ENCODE results near the gene MICU1. TPM values are rescaled to one million over a fixed set of nuclear protein-coding genes. Genes with fewer than 3 reads are reported as not detected.

The MICU1 gene
- total and polyA plus RNA-seq, 2 of the 13 experiments (the other 11 are each of a cell fraction or from before 2014, with no cell fraction given) = 32.5 to 56.1 TPM

DNA sequence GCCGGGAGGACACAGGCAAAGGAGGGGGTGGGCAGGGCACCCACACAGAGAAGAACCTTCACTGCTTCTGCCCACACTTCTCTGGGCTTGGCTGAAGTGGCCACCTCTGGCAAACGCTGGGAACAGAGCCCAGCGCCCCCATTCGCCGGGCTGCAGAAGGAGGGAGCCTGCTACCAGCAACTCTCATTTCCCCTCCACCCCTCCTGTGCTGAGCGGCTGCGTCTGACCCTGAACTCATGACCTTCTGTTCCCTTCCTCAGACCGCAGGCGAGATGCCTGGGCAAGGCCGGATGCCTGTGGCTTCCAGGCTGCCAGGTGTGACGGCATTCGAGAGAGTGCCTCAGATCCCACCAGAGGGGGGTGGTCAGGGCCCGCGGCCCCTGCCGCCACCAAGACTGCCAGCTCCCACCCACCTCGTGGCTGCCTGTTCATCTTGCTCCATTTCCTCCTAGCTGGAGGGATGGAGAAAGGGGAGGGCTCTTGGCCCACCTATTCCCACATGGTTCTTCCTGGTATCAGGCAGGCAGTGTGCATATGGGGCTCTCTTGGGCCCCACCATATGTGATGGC lies 291.0 kb downstream of the MICU1 start (continued):
- TF ChIP-seq ZNF260 (CRISPR knock-in tag; IDR thresholded peaks at IDR 0.05; ENCODE audit: borderline replicate concordance, low read depth) (no peak), EEA1 (CRISPR knock-in tag; IDR thresholded peaks at IDR 0.05; ENCODE audit: borderline replicate concordance) (no peak), ZMYM4 (CRISPR knock-in tag; IDR thresholded peaks at IDR 0.05) (peak; percentile 85), ZZZ3 (CRISPR knock-in tag; IDR thresholded peaks at IDR 0.05; ENCODE audit: borderline replicate concordance) (no peak), ZNF713 (CRISPR knock-in tag; IDR thresholded peaks at IDR 0.05) (no peak), ASH2L (IDR thresholded peaks at IDR 0.05; ENCODE audit: insufficient read length, low read depth, low read length) (peak; percentile 70), FOSL1 (CRISPR knock-in tag; IDR thresholded peaks at IDR 0.05; ENCODE audit: borderline replicate concordance) (no peak), MXD3 (CRISPR knock-in tag; IDR thresholded peaks at IDR 0.05) (peak; percentile 76), ZNF629 (CRISPR knock-in tag; conservative IDR thresholded peaks at IDR 0.05) (0 out of 2 replicates have a peak, but pooled peaks have one; percentile 8), YEATS2 (CRISPR knock-in tag; IDR thresholded peaks at IDR 0.05; ENCODE audit: borderline replicate concordance) (no peak; the same call in 1 of the 2 replicates), SRSF4 (IDR thresholded peaks at IDR 0.05; ENCODE audit: low read depth, low read length, poor library complexity, severe bottlenecking) (no peak), ZIK1 (CRISPR knock-in tag; IDR thresholded peaks at IDR 0.05; ENCODE audit: borderline replicate concordance, low read depth) (no peak), HMGA1 (CRISPR knock-in tag; conservative IDR thresholded peaks at IDR 0.05) (no peak), GPBP1L1 (CRISPR knock-in tag; IDR thresholded peaks at IDR 0.05) (no peak), RCOR2 (CRISPR knock-in tag; IDR thresholded peaks at IDR 0.05) (peak; percentile 77; the same call in 1 of the 2 replicates), CEBPB (IDR thresholded peaks at IDR 0.05; ENCODE audit: borderline replicate concordance, low read depth, low read length) (no peak), ETV6 (CRISPR knock-in tag; conservative IDR thresholded peaks at IDR 0.05) (no peak), NFIB (CRISPR knock-in tag; IDR thresholded peaks at IDR 0.05; ENCODE audit: borderline replicate concordance) (no peak), ELF1 (CRISPR knock-in tag; IDR thresholded peaks at IDR 0.05) (no peak), ZNF33B (CRISPR knock-in tag; IDR thresholded peaks at IDR 0.05) (no peak), PHF5A (CRISPR knock-in tag; IDR thresholded peaks at IDR 0.05; ENCODE audit: low read depth, unreplicated experiment) (peak; percentile 44), TAF1 (CRISPR knock-in tag; IDR thresholded peaks at IDR 0.05) (peak; percentile 8; the same call in 1 of the 2 replicates), ZFP62 (CRISPR knock-in tag; IDR thresholded peaks at IDR 0.05) (no peak), ZNF740 (CRISPR knock-in tag; IDR thresholded peaks at IDR 0.05) (peak; percentile 67)
- TF ChIP-seq, protein P1, sequence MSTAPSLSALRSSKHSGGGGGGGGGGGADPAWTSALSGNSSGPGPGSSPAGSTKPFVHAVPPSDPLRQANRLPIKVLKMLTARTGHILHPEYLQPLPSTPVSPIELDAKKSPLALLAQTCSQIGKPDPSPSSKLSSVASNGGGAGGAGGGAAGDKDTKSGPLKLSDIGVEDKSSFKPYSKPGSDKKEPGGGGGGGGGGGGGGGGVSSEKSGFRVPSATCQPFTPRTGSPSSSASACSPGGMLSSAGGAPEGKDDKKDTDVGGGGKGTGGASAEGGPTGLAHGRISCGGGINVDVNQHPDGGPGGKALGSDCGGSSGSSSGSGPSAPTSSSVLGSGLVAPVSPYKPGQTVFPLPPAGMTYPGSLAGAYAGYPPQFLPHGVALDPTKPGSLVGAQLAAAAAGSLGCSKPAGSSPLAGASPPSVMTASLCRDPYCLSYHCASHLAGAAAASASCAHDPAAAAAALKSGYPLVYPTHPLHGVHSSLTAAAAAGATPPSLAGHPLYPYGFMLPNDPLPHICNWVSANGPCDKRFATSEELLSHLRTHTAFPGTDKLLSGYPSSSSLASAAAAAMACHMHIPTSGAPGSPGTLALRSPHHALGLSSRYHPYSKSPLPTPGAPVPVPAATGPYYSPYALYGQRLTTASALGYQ (CRISPR knock-in tag; IDR thresholded peaks at IDR 0.05) = no peak
- TF ChIP-seq, protein P2, sequence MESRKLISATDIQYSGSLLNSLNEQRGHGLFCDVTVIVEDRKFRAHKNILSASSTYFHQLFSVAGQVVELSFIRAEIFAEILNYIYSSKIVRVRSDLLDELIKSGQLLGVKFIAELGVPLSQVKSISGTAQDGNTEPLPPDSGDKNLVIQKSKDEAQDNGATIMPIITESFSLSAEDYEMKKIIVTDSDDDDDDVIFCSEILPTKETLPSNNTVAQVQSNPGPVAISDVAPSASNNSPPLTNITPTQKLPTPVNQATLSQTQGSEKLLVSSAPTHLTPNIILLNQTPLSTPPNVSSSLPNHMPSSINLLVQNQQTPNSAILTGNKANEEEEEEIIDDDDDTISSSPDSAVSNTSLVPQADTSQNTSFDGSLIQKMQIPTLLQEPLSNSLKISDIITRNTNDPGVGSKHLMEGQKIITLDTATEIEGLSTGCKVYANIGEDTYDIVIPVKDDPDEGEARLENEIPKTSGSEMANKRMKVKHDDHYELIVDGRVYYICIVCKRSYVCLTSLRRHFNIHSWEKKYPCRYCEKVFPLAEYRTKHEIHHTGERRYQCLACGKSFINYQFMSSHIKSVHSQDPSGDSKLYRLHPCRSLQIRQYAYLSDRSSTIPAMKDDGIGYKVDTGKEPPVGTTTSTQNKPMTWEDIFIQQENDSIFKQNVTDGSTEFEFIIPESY (CRISPR knock-in tag; IDR thresholded peaks at IDR 0.05) = peak; percentile 47; the same call in 1 of the 2 replicates

Data from HepG2 (cell line).